Subcutaneous adipose tissue (tissue), 4 donors: ENCODE measurements around the gene DISC1. TPM values are rescaled to one million over a fixed set of nuclear protein-coding genes. Genes with fewer than 3 reads are reported as not detected.

Experiments used
- total RNA-seq, 4 donors: library from RNA; depleted of rRNA; stranded (reverse); fragments of >200 nt; gene quantifications; one replicate each; pipeline ENCODE4 v1.1.0, GENCODE V29; 2016
- TF ChIP-seq, protein P1 (sequence below): fragments of 450-650 bp; IDR thresholded peaks from one replicate; pipeline ENCODE4 v1.5.1; 2016; ENCODE audit warnings: low read depth, mild to moderate bottlenecking, control low read depth, antibody characterized with exemption, moderate library complexity

Gene DISC1
- total RNA-seq, 4 donors from 2014 or later, result 9.8 to 21.6 (median 19.7) TPM

DNA sequence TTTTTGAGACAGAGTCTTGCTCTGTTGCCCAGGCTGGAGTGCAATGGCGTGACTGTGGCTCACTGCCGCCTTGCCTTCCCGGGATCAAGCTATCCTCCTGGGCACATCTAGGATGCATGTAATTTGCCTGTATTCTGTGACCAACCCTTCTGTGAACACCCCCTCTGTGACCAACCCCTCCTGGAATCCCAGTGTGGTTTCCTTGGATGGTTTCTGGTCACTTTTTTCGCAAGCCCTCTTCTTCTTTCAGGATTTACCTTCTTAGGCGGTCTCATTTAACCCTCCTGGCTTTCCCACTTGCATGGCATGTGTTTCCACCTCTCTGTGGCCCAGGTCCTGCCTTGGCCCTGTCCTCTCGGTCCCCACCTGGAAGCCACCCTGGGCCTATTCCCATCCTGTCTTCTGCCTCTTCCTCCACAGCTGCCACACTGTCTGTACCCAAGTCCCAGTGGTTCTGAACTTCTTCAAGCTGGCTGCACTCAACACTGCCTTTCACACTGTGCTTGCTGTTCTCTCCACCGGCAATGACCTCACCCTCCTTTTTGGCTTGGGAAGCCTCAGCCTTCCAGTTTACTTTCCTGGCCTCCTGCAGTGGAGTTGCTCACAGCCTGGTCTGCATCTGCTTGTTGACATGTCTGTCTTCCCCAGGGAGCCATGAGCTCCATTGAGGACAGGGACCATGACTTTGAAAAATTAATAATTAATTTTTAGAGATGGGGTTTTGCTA, 57.0 kb downstream of the DISC1 start:
- TF ChIP-seq, protein P1, sequence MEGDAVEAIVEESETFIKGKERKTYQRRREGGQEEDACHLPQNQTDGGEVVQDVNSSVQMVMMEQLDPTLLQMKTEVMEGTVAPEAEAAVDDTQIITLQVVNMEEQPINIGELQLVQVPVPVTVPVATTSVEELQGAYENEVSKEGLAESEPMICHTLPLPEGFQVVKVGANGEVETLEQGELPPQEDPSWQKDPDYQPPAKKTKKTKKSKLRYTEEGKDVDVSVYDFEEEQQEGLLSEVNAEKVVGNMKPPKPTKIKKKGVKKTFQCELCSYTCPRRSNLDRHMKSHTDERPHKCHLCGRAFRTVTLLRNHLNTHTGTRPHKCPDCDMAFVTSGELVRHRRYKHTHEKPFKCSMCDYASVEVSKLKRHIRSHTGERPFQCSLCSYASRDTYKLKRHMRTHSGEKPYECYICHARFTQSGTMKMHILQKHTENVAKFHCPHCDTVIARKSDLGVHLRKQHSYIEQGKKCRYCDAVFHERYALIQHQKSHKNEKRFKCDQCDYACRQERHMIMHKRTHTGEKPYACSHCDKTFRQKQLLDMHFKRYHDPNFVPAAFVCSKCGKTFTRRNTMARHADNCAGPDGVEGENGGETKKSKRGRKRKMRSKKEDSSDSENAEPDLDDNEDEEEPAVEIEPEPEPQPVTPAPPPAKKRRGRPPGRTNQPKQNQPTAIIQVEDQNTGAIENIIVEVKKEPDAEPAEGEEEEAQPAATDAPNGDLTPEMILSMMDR, result no peak

DNA sequence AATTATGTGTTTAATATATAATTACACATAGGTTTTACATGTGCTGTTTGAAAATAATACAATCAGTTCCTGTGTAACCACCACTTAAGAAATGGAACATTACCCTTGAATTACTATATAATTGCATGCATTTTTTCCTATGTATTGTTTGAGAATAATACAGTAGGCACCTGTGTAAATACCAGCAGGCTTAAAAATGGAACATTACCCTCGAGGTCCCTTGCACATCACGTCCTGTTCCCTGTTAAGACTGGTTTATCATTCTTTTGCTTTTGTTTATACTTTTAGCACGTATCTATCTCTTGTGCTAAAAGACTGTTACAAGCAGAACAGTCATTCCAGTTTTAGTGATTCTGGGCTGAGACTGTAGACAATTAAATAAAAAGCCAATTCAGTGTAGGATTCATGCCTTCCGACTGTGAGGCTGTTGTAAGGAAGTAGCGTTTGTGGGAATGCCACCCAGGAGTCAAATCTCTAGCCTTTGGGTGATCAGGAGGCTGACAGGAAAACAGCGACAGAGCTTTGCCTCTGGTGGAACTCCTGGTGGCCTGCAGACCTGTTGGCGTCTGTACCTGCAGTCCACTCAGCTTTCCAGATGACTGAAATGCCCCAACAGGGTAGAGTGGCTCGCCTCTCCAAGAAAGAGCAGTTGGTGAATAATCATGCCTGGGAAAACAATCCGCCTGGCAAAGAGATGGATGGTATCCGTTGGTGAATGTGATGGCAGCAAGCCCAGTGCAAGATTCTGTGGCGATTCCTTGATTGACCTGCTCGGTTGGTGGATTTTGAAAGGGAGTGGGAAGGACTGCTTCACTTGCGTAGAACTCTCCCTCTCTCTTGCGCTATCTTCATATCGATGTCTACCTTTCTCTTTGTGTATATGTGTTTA, 58.0 kb downstream of the DISC1 start:
- TF ChIP-seq, protein P1, result no peak

DNA sequence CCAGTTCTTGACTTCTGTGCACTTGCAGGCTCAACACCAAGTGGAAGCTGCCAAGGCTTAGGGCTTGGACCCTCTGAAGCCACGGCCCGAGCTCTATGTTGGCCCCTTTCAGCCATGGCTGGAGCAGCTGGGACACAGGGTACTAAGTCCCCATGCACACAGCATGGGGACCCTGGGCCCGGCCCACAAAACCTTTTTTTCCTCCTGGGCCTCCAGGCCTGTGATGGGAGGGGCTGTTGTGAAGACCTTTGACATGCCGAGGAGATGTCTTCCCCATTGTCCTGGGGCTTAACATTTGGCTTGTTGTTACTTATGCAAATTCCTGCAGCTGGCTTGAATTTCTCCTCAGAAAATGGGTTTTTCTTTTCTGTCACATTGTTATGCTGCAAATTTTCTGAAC, 59.8 kb downstream of the DISC1 start:
- TF ChIP-seq, protein P1, result no peak

DNA sequence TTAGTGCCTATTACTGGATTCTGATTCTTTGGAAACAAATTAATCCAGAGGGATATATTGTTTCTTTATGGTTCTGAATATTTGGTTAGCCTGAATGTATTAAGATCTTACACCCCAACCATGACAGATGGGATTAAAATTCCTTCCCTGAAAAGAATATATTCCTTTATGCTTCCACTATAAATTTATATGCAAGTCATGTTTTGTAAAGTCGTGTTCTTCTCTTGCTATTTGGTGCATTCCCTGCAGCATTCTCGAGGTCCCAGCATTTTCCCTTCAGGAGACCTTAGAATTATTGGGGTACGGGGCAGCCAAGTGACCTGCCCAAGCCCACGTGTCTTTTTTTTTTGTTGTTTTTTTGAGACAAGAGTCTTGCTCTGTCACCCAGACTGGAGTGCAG, 62.4 kb downstream of the DISC1 start:
- TF ChIP-seq, protein P1, result no peak

DNA sequence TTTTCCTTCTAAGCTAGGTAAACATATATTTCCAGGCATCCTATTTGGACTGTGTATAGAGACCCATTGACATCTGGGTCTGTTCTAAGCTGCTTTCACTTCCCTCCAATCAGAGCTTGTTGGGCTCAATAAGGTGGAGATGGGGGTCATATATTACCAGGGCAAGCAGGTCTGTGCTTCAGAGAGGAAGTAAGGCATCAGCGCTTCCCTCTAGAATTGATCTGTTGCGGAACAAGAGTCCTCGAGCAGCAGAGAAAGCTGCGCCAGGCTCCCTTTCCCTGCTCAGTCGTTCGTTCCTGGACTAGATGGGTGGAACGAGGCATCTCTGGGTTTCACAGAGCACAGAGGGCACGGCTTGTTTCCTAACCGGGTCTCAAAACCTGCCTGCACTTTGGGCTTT, 63.5 kb downstream of the DISC1 start:
- TF ChIP-seq, protein P1, result no peak

DNA sequence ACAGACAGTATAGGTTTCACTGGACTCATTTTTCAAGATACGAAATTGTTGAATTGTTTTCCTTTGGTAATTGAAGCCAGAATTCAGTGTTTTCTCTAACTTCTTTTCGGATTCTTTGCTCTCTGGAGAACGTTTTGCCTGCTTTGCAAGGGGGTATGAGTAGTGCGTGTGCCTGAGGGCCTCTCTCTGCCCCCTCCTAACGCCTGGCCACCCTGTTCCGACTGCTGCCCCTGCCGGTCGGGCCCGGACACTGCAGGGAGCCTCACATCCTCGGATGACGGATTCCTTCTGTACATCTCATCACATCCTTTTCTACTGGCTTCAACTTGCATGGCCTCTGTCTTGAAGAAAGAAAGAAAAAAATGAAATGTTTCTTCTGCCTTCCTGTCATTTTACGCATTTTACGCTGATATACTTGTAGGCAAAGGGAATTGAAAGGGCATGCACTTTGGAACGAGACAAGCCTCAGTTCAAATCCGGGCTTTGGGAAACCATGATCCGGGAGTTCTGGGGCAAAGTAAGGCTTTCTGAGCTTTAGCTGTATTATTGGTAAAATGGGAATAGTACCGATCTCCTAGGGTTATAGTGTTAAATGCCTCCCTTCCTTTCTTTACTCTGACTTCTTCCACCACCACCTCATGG, 65.1 kb downstream of the DISC1 start:
- TF ChIP-seq, protein P1, result no peak
